IgD-negative memory B cell (primary cell): ENCODE data around the gene RXFP2. TPM values are rescaled to one million over a fixed set of nuclear protein-coding genes. Genes with fewer than 3 reads are reported as not detected.

Experiments
- H3K27ac Mint-ChIP-seq, 3 donors: one replicate each; pipeline ENCODE4 v1.8.0; 2020 to 2022; ENCODE audit warnings: mild to moderate bottlenecking in 3 of 3, mixed read lengths in 3 of 3, moderate library complexity in 1 of 3
- H3K27me3 Mint-ChIP-seq: one replicate; pipeline ENCODE4 v1.8.0; 2021; ENCODE audit warnings: mixed read lengths
- H3K36me3 Mint-ChIP-seq: one replicate; pipeline ENCODE4 v1.8.0; 2020; ENCODE audit warnings: mild to moderate bottlenecking, mixed read lengths
- H3K4me1 Mint-ChIP-seq, 3 donors: one replicate each; pipeline ENCODE4 v1.8.0; 2020 to 2022; ENCODE audit warnings: mixed read lengths in 3 of 3, mild to moderate bottlenecking in 1 of 3
- H3K4me3 Mint-ChIP-seq, 4 donors: one replicate each; pipeline ENCODE4 v1.8.0; 2020 to 2022; ENCODE audit warnings: mild to moderate bottlenecking in 4 of 4, mixed read lengths in 4 of 4, moderate library complexity in 3 of 4
- H3K9me3 Mint-ChIP-seq, 3 donors: one replicate each; pipeline ENCODE4 v1.8.0; 2020 to 2021; ENCODE audit warnings: mixed read lengths in 3 of 3, mild to moderate bottlenecking in 1 of 3
- polyA plus RNA-seq: library from polyadenylated mRNA; unstranded; fragments of 300-500 nt; fragmentation: Illumina TruSeq; gene quantifications from one replicate; pipeline ENCODE4 v1.2.3, GENCODE V29; 2021

RXFP2 gene, protein sequence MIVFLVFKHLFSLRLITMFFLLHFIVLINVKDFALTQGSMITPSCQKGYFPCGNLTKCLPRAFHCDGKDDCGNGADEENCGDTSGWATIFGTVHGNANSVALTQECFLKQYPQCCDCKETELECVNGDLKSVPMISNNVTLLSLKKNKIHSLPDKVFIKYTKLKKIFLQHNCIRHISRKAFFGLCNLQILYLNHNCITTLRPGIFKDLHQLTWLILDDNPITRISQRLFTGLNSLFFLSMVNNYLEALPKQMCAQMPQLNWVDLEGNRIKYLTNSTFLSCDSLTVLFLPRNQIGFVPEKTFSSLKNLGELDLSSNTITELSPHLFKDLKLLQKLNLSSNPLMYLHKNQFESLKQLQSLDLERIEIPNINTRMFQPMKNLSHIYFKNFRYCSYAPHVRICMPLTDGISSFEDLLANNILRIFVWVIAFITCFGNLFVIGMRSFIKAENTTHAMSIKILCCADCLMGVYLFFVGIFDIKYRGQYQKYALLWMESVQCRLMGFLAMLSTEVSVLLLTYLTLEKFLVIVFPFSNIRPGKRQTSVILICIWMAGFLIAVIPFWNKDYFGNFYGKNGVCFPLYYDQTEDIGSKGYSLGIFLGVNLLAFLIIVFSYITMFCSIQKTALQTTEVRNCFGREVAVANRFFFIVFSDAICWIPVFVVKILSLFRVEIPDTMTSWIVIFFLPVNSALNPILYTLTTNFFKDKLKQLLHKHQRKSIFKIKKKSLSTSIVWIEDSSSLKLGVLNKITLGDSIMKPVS
- not detected for polyA plus RNA-seq

DNA sequence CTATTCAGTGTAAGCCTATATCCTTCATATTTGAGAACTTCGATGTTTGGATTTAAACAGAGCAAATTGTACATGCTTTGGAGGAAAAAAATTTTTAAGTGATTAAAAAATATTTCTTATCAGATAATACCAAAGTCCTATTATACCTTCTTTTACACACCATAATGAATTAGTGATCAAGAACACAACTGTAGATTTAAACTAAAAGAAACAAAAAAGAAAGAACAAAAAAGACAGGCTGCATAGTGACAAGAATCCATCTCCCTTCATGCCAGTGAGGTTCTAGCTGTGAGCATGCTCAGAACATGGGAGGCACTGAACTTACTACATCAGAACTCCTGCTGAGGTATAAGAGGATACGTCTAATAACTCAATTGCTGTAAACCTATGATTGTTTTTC is at the start of gene RXFP2:
Gene RXFP2 (plus strand): TSS at position 301 of the 400 bp plus-strand sequence. CDS start 87 bp downstream, at position 388.
- no peak within 1 kb of the TSS for H3K4me3 Mint-ChIP-seq
- H3K4me1 Mint-ChIP-seq = peaks cover 0 to 5% (median 4%) of the 10 kb centered on the region in 3 donors
- H3K27me3 Mint-ChIP-seq = peaks cover 5% of the 10 kb centered on the region
- no peaks in the 10 kb centered on the region for H3K9me3 Mint-ChIP-seq
- no peak within 1 kb of the TSS for H3K27ac Mint-ChIP-seq
- no peaks in the 10 kb centered on the region for H3K36me3 Mint-ChIP-seq

DNA sequence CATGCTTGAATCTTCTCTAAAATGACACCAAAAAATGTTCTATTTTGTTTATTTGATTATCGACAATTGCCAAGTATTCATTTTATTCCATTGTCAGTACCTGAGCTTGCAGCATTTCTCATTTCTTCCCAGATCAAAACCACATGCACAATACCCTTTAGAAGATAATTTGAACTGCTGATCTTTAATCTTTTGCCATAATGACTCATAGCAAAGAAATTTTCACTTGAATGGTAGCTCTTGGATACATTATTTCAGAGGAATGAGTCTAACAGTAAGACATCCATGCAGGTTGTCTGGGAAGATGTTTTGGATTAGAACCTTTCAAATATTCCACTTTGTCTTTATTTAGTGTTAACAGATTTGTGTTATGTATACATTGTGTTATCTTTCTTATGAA is 42.0 kb upstream of the RXFP2 start:
- H3K4me1 Mint-ChIP-seq = no peaks in the 10 kb centered on the region
- H3K9me3 Mint-ChIP-seq = peaks cover 6 to 10% (median 7%) of the 10 kb centered on the region in 3 donors
- H3K27me3 Mint-ChIP-seq = peaks cover 3% of the 10 kb centered on the region
- H3K4me3 Mint-ChIP-seq = no peak overlapping the region
- H3K27ac Mint-ChIP-seq = no peak overlapping the region
- no peaks in the 10 kb centered on the region for H3K36me3 Mint-ChIP-seq

DNA sequence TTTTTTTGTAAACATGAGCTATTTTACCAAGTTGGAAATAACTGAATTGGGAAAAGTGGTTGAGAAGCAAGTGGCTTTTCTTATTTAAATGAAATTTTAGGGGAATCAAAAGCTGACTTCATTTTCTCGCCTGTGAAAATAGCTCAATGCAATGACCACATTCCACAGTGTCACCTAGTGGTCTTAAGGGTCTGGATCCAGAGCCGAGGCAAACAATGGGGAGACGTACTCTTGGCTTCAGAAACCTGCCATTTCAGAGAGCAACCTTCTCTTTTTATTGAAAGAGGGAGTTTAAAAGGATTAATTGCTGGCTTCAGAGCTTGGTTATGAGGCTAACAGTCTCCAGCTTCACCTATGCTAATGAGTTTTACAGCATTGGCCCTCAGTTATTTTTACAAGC is 39.7 kb upstream of the RXFP2 start:
- no peaks in the 10 kb centered on the region for H3K36me3 Mint-ChIP-seq

DNA sequence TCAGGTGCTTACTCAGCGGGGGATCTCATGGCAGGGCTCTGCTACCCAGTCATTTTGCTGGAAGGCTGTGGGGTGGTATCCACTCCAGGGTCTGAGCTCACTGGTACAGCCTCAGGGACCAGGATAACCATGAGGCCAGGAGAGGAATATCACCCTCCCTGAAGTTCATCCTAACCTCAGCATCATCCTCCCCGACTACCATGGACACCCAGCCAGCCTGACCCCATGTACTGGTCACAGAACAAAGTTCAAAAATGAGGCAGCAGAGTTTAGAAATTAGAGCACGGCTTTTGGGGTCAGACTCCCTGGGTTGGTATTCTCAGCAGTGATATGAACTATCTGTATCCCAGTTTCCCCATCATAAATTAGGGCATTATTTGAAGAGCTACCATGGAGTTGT is 35.5 kb upstream of the RXFP2 start:
- H3K4me1 Mint-ChIP-seq = no peaks in the 10 kb centered on the region
- no peak overlapping the region for H3K27ac Mint-ChIP-seq
- peaks cover 0 to 4% (median 0%) of the 10 kb centered on the region in 3 donors for H3K9me3 Mint-ChIP-seq
- H3K27me3 Mint-ChIP-seq = no peaks in the 10 kb centered on the region
- H3K4me3 Mint-ChIP-seq = no peak overlapping the region
- H3K36me3 Mint-ChIP-seq = no peaks in the 10 kb centered on the region

More for the DNA sequence above, 39.7 kb upstream of the RXFP2 start:
- Mint-ChIP-seq H3K9me3 (peaks cover 4 to 5% (median 4%) of the 10 kb centered on the region in 3 donors), H3K27ac (no peak overlapping the region), H3K27me3 (peaks cover 2% of the 10 kb centered on the region), H3K4me3 (no peak overlapping the region), H3K4me1 (no peaks in the 10 kb centered on the region)

DNA sequence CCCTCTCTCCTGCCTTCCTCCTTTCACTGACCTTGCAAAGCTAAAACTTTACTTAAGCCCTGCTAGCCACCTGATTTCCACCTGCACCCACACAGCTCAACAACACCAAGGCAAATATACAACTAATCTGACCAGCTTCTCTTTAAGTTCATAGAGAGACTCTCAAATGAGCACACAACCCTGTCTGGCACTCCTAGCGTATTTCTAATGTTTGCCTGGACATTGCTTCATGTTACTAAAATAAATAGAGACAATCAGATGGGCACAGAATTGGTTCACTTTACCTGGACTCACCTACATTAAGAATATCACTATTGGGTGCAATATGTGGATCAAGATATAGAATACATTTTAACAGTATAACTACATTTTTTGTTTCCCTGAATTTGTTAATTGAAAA is 33.2 kb upstream of the RXFP2 start:
- Mint-ChIP-seq H3K27me3 (peaks cover 4% of the 10 kb centered on the region), H3K36me3 (no peaks in the 10 kb centered on the region), H3K27ac (no peak overlapping the region), H3K9me3 (peaks cover 0 to 2% (median under 1%) of the 10 kb centered on the region in 3 donors), H3K4me1 (no peaks in the 10 kb centered on the region), H3K4me3 (no peak overlapping the region)

DNA sequence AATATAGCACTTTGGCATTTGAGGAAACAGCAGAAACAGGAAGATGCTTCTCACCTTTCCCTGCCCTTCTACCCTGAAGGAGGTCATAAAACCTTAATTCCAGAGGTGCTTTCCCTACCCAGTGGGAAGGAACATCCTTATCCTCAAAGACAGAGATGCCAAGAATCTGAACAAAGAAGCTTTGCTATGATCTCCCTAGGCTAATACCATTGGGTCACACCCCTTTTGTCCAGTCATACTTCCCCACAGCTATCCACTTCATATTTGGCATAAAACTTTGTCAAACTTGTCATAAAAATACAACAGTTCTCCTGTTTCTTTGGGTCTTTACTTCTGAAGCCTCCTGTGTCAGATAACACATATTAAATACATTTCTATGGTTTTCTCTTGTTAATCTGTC is 21.7 kb upstream of the RXFP2 start:
- peaks cover 0 to 2% (median 0%) of the 10 kb centered on the region in 3 donors for H3K4me1 Mint-ChIP-seq
- peaks cover 6% of the 10 kb centered on the region for H3K27me3 Mint-ChIP-seq
- H3K36me3 Mint-ChIP-seq = peaks cover 2% of the 10 kb centered on the region
- no peak overlapping the region for H3K4me3 Mint-ChIP-seq
- H3K9me3 Mint-ChIP-seq = peaks cover 0 to 6% (median 2%) of the 10 kb centered on the region in 3 donors
- no peak overlapping the region for H3K27ac Mint-ChIP-seq

DNA sequence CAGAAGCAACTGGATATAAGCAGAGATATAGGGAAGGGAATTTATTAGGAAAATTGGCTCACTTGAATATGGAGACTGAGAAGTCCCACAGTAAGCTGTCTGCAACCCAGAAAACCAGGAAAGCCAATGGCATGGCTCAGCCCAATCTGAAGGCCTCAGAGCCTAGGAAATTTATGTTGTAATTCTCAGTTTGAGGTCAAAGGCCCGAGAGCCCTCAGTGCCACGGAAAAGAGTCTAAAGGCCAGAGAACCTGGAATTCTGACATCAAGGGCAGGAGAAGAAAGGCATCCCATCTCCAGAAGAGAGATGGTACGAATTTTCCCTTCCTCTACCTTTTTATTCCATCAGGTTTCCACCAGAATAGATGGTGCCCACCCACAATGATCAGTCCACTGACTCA is 20.1 kb upstream of the RXFP2 start:
- H3K4me3 Mint-ChIP-seq = no peak overlapping the region
- peaks cover 0 to 5% (median 2%) of the 10 kb centered on the region in 3 donors for H3K9me3 Mint-ChIP-seq
- peaks cover 0 to 2% (median 0%) of the 10 kb centered on the region in 3 donors for H3K4me1 Mint-ChIP-seq
- H3K36me3 Mint-ChIP-seq = peaks cover 2% of the 10 kb centered on the region
- no peak overlapping the region for H3K27ac Mint-ChIP-seq
- H3K27me3 Mint-ChIP-seq = peaks cover under 1% of the 10 kb centered on the region

DNA sequence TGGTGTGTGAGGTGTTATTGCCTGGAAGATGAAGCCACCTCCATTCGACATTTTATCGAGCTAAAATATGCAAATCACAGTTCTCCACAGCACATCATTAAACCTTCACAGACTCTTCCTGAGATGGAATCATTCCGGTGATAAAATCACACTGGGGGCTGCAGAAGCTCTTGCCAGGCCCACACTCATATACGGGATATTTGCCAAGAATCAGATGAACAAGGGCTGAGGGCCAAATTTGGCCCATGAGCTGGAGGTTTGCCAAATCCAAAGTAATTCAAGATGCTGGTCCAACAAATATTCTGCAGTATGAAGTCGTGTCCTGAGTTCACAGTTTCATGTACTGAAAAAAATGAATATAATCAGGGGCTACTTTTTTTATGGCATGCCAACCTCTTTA is 16.7 kb upstream of the RXFP2 start:
- H3K27ac Mint-ChIP-seq = peak overlapping the region in 1 of 3 donors; percentile 12
- H3K27me3 Mint-ChIP-seq = no peaks in the 10 kb centered on the region
- H3K4me3 Mint-ChIP-seq = no peak overlapping the region
- peaks cover 0 to 5% (median 0%) of the 10 kb centered on the region in 3 donors for H3K9me3 Mint-ChIP-seq
- H3K36me3 Mint-ChIP-seq = peaks cover 2% of the 10 kb centered on the region
- peaks cover 0 to 2% (median 0%) of the 10 kb centered on the region in 3 donors for H3K4me1 Mint-ChIP-seq

DNA sequence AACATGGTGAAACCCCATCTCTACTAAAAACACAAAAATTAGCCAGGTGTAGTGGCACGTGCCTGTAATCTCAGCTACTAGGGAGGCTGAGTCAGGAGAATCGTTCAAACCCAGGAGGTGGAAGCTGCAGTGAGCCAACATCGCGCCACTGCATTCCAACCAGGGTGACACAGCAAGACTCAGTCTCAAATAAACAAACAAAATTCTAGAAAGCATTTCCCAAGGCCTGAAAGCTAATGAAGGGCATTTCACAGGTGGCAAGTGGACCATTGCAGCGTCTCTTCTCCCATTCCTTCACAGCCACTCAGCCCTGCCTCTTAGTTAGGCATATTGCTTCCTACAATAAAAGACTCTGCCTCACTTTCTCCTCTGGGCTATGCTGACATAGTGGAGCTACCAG is 13.5 kb upstream of the RXFP2 start:
- Mint-ChIP-seq H3K27me3 (no peaks in the 10 kb centered on the region), H3K9me3 (peaks cover 0 to 5% (median 0%) of the 10 kb centered on the region in 3 donors), H3K4me1 (peaks cover 0 to 2% (median 0%) of the 10 kb centered on the region in 3 donors), H3K36me3 (peaks cover 2% of the 10 kb centered on the region), H3K27ac (peak overlapping the region in 1 of 3 donors; percentile 89), H3K4me3 (no peak overlapping the region)

DNA sequence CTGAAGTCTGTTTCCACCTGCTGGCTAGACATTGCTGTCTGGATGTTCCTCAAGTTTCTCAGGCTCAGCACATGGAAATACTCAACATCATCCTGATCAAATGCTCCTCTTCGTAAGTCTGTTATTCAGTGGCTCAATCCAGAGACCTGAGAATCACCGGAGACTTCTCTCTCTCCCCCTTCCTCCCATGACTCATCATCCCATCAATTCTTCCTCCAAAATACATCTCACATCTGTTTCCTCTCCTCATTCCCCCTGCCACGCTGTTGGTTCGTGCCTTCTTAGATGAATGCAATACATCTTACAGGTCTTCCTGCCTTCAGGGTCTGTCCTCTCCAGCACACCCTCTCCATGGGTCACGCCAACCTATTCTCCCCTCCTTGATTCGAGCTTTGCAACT is 7.4 kb upstream of the RXFP2 start:
- H3K36me3 Mint-ChIP-seq = no peaks in the 10 kb centered on the region
- H3K27me3 Mint-ChIP-seq = peaks cover 8% of the 10 kb centered on the region
- no peak overlapping the region for H3K27ac Mint-ChIP-seq
- no peaks in the 10 kb centered on the region for H3K9me3 Mint-ChIP-seq
- no peak overlapping the region for H3K4me3 Mint-ChIP-seq
- peaks cover 0 to 2% (median 1%) of the 10 kb centered on the region in 3 donors for H3K4me1 Mint-ChIP-seq

DNA sequence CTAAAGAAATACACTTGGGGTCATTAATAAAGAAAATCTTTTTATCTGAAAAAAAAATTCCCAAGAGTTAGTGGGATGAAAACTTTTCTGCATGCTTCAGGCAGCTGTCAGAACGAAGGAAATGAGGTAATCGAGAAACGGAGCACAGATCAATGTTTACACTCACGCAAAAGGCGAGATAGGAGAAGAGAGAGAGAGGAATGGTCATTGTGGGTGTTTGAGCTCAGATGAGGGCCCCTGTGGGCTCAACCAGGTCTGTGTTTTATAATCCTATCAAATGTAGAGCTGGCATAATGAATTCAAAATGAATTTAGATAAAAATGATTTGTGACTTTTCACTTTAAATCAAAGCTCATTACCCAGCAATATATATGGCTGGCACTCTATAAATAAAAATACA is 6.3 kb upstream of the RXFP2 start:
- H3K9me3 Mint-ChIP-seq = no peaks in the 10 kb centered on the region

DNA sequence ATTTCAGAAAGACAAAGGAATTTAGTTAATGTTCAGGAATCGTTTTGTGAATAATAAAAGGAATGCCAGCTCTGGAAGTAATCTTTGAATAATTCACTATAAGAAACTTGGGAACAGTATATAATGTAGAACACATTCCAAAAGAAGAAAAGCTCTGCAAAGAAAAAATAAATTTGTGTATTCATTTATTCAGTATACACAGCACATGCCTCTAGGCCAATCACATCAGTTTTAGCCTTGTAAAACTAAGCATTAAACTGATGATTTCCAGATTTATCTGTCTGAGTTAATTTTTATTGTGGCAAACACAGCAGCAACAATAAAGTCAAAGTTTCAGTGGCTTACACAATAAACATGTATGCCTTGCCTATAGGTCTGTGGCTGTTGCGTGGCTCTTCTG is 5.7 kb upstream of the RXFP2 start:
- Mint-ChIP-seq H3K4me3 (no peak overlapping the region), H3K27ac (no peak overlapping the region), H3K36me3 (no peaks in the 10 kb centered on the region), H3K4me1 (peaks cover 0 to 2% (median 1%) of the 10 kb centered on the region in 3 donors), H3K9me3 (no peaks in the 10 kb centered on the region), H3K27me3 (peaks cover 8% of the 10 kb centered on the region)

More for the DNA sequence above, 6.3 kb upstream of the RXFP2 start:
- no peak overlapping the region for H3K27ac Mint-ChIP-seq
- H3K4me1 Mint-ChIP-seq = peaks cover 0 to 2% (median 1%) of the 10 kb centered on the region in 3 donors
- H3K27me3 Mint-ChIP-seq = peaks cover 8% of the 10 kb centered on the region
- H3K36me3 Mint-ChIP-seq = no peaks in the 10 kb centered on the region
- no peak overlapping the region for H3K4me3 Mint-ChIP-seq

DNA sequence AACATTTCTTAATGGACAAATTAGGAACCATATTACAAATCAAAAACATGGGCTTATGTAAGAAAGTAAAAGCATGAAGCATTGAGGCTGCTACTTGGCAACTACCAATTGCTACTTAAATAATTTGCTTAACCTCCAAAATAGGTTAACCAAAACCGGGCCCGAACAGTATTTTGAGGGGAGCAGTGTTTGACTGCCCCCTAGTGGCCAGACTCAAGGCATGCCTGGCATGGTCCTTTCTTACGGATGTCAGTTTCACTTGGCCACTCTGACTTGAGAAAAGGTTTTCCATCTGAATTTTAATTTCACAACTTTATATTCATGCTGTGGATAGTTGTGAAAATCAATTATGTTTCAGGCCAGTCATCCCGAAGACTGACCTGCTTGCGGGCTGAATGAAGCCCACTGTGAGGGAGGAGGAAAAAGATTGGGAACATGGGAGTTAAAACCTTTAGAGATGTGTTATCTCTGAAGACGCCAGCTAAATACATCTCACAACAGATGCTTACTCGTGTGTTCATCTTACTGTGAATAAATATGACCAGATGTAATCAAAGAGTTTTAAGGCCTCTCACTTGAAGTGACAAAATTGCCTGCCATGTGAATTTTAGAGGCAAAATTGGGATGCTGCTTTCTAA is 2.9 kb downstream of the RXFP2 start:
- Mint-ChIP-seq H3K4me1 (peaks cover 0 to 5% (median 3%) of the 10 kb centered on the region in 3 donors), H3K9me3 (no peaks in the 10 kb centered on the region), H3K27ac (no peak overlapping the region), H3K27me3 (peaks cover 6% of the 10 kb centered on the region), H3K4me3 (no peak overlapping the region), H3K36me3 (no peaks in the 10 kb centered on the region)

DNA sequence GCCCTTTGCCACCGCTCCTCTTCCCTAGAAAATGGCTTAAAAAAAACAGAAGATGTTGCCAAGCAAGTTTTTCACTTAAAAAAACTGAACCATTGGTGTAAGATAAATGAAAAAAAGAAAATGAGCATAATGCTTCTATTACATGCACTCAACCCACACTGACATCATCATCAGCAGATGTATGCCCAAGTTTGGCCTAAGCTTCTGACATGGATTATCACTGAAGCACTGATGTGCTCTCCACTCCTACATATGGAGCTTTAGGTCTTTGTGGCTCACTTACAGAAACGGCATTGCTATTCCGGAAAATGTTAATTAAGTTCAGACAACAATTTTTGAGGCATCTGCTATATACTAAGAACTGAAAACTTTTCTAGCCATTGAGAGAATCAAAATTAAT is 8.0 kb downstream of the RXFP2 start:
- no peaks in the 10 kb centered on the region for H3K36me3 Mint-ChIP-seq
- no peak overlapping the region for H3K4me3 Mint-ChIP-seq
- no peaks in the 10 kb centered on the region for H3K9me3 Mint-ChIP-seq
- peaks cover 9% of the 10 kb centered on the region for H3K27me3 Mint-ChIP-seq
- H3K4me1 Mint-ChIP-seq = peaks cover 0 to 3% (median under 1%) of the 10 kb centered on the region in 3 donors
- H3K27ac Mint-ChIP-seq = no peak overlapping the region

DNA sequence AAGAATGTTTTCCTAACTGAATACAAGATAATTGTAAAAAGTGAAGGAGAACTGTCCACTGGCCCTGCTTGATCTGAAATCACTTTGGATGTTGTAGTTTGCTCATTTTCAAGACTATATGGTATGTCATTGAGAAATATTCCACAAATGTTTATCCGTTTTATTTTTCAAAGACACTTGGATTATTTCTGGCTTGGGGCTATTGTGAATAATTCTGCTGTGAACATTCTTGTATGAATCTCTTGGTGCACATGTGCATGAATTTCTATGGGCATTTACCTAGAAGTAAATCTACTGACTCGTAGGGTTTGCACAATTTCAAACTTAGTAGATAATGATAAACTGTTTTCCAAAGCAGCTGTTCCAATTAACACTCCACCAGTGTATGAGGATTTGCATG is 8.6 kb downstream of the RXFP2 start:
- Mint-ChIP-seq H3K4me3 (no peak overlapping the region), H3K9me3 (no peaks in the 10 kb centered on the region), H3K27me3 (peaks cover 9% of the 10 kb centered on the region), H3K36me3 (no peaks in the 10 kb centered on the region), H3K27ac (no peak overlapping the region), H3K4me1 (peaks cover 0 to 2% (median 0%) of the 10 kb centered on the region in 3 donors)
